WTC11 (cell line): ENCODE data around the gene CHRNB4.

Experiments used
- ELF4 ChIP-seq: sonication (generic); formaldehyde crosslinking; IDR thresholded peaks from 2 replicates; pipeline ENCODE4 v1.8.1; 2022; ENCODE audit warnings: low read depth, mild to moderate bottlenecking, moderate library complexity, missing genetic modification reagents
- MXD4 ChIP-seq: fragments of 250-450 bp; sonication (Bioruptor Pico); IDR thresholded peaks from 2 replicates; pipeline ENCODE4 v1.8.0; 2021; ENCODE audit warnings: mild to moderate bottlenecking, moderate library complexity, borderline replicate concordance

DNA sequence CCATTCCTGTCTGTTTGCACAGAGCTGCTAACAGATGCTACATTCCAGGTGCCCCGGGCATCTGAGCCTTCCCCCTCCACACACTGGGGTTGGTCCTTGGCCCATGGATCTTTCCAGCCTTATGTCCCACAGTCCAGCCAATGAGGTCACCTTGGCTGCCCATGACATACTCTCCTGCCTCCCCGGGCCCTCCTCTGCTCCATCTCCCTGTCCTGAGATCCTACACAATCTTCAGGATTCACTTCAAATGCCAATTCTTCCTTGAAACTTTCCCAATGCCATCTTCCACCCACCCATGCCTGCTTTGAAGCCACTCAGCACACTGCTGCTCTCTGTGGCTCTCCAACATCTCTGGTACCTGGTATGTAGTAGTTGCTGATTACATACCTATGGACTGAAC, 24.5 kb downstream of the CHRNB4 start:
- TF ChIP-seq ELF4 (CRISPR knock-in tag) (no peak), MXD4 (CRISPR knock-in tag) (no peak)
